ENCODE measurements around the gene CROCC2. TPM values are rescaled to one million over a fixed set of nuclear protein-coding genes. Genes with fewer than 3 reads are reported as not detected.

CROCC2 gene
- total RNA-seq, 6 experiments from 2014 or later: not detected

GRCh38 chr2:241030333-241030680 lies 124.2 kb downstream of the CROCC2 start:
- Mint-ChIP-seq H3K9me3 (peaks cover 31% of the 10 kb centered on the region), H3K4me3 (no peak overlapping the region)

GRCh38 chr2:241030883-241031282 lies 124.7 kb downstream of the CROCC2 start:
- TF ChIP-seq CTCF (IDR thresholded peaks at IDR 0.05): no peak
- Mint-ChIP-seq H3K36me3 (ENCODE audit: low read depth) (peaks cover 6% of the 10 kb centered on the region), H3K27me3 (ENCODE audit: insufficient read depth) (peaks cover 1% of the 10 kb centered on the region; the same call in 1 of the 2 replicates), H3K27ac (no peak overlapping the region), H3K9me3 (peaks cover 26% of the 10 kb centered on the region), H3K4me3 (no peak overlapping the region), H3K4me1 (ENCODE audit: low read depth) (no peaks in the 10 kb centered on the region)
- DNase-seq: no peak

More at GRCh38 chr2:241030333-241030680, 124.2 kb downstream of the CROCC2 start:
- H3K4me1 Mint-ChIP-seq (ENCODE audit: low read depth): no peaks in the 10 kb centered on the region
- TF ChIP-seq CTCF (IDR thresholded peaks at IDR 0.05): no peak
- DNase-seq: no peak
- peaks cover 11% of the 10 kb centered on the region for H3K36me3 Mint-ChIP-seq (ENCODE audit: low read depth)
- H3K27ac Mint-ChIP-seq: no peak overlapping the region
- peaks cover 1% of the 10 kb centered on the region; the same call in 1 of the 2 replicates for H3K27me3 Mint-ChIP-seq (ENCODE audit: insufficient read depth)

GRCh38 chr2:241031436-241032165 lies 125.5 kb downstream of the CROCC2 start:
- Mint-ChIP-seq H3K27me3 (ENCODE audit: insufficient read depth) (peaks cover 1% of the 10 kb centered on the region; the same call in 1 of the 2 replicates), H3K9me3 (peaks cover 20% of the 10 kb centered on the region), H3K27ac (no peak overlapping the region), H3K4me1 (ENCODE audit: low read depth) (no peaks in the 10 kb centered on the region), H3K36me3 (ENCODE audit: low read depth) (peaks cover under 1% of the 10 kb centered on the region), H3K4me3 (no peak overlapping the region)
- DNase-seq: no peak
- no peak for TF ChIP-seq CTCF (IDR thresholded peaks at IDR 0.05)

GRCh38 chr2:241033336-241033987 lies 127.3 kb downstream of the CROCC2 start:
- DNase-seq: no peak
- H3K27ac Mint-ChIP-seq: no peak overlapping the region
- H3K4me3 Mint-ChIP-seq: no peak overlapping the region
- H3K36me3 Mint-ChIP-seq (ENCODE audit: low read depth): no peaks in the 10 kb centered on the region
- peaks cover 1% of the 10 kb centered on the region; the same call in 1 of the 2 replicates for H3K9me3 Mint-ChIP-seq
- H3K4me1 Mint-ChIP-seq (ENCODE audit: low read depth): no peaks in the 10 kb centered on the region
- TF ChIP-seq CTCF (IDR thresholded peaks at IDR 0.05): no peak
- peaks cover 4% of the 10 kb centered on the region for H3K27me3 Mint-ChIP-seq (ENCODE audit: insufficient read depth)

GRCh38 chr2:241033994-241034393 lies 127.9 kb downstream of the CROCC2 start:
- no peak for TF ChIP-seq CTCF (IDR thresholded peaks at IDR 0.05)
- H3K9me3 Mint-ChIP-seq: no peaks in the 10 kb centered on the region
- H3K36me3 Mint-ChIP-seq (ENCODE audit: low read depth): no peaks in the 10 kb centered on the region
- H3K4me3 Mint-ChIP-seq: no peak overlapping the region
- H3K27me3 Mint-ChIP-seq (ENCODE audit: insufficient read depth): peaks cover 4% of the 10 kb centered on the region
- H3K4me1 Mint-ChIP-seq (ENCODE audit: low read depth): no peaks in the 10 kb centered on the region
- no peak for DNase-seq
- no peak overlapping the region for H3K27ac Mint-ChIP-seq
